GM18520 (cell line): ENCODE measurements around the gene BET1L.
"Not testable (repeated sequence)": the region's sequence is repeated elsewhere in the genome, so short reads cannot be mapped to it uniquely, and the experiment has no call there.

ENCODE experiments used
- ATAC-seq: cut with Tn5 transposase; IDR thresholded peaks from one replicate; pipeline ENCODE4 v1.9.1; 2021; ENCODE audit not compliant: unreplicated experiment

The BET1L gene

GRCh38 chr11:230431-230830 lies 23.2 kb upstream of the BET1L start:
- no peak for ATAC-seq

GRCh38 chr11:227824-228379 lies 20.7 kb upstream of the BET1L start:
- ATAC-seq, result no peak

- peak; percentile 87 for ATAC-seq
Measured at GRCh38 chr11:225734-226453, 18.7 kb upstream of the BET1L start.

GRCh38 chr11:224424-224823 lies 17.2 kb upstream of the BET1L start:
- no peak for ATAC-seq

- ATAC-seq, result no peak
Measured at GRCh38 chr11:223884-224283, 16.7 kb upstream of the BET1L start.

GRCh38 chr11:223026-223789 lies 16.0 kb upstream of the BET1L start:
- ATAC-seq, result no peak

- ATAC-seq, result no peak
Measured at GRCh38 chr11:221998-222789, 15.0 kb upstream of the BET1L start.

- ATAC-seq, result no peak
Measured at GRCh38 chr11:221539-221938, 14.3 kb upstream of the BET1L start.

- not testable (repeated sequence) for ATAC-seq
Measured at GRCh38 chr11:220641-221215, 13.5 kb upstream of the BET1L start.

GRCh38 chr11:218815-219593 lies 11.8 kb upstream of the BET1L start:
- no peak for ATAC-seq

GRCh38 chr11:217704-218103 lies 10.5 kb upstream of the BET1L start:
- ATAC-seq, result no peak

GRCh38 chr11:216081-216974 lies 9.1 kb upstream of the BET1L start:
- ATAC-seq, result no peak

GRCh38 chr11:215581-216037 lies 8.4 kb upstream of the BET1L start:
- ATAC-seq, result no peak

GRCh38 chr11:214083-214482 lies 6.9 kb upstream of the BET1L start:
- no peak for ATAC-seq

- no peak for ATAC-seq
Measured at GRCh38 chr11:213111-213510, 5.9 kb upstream of the BET1L start.

- ATAC-seq, result no peak
Measured at GRCh38 chr11:212150-213100, 5.2 kb upstream of the BET1L start.

- no peak for ATAC-seq
Measured at GRCh38 chr11:211741-212140, 4.5 kb upstream of the BET1L start.

GRCh38 chr11:211295-211694 lies 4.1 kb upstream of the BET1L start:
- no peak for ATAC-seq
